NCI-H82 treated with DMSO at 0.1 percent for 48 hours (cell line): ENCODE data around the gene C6orf89.

Experiments used
- DNase-seq: peaks from one replicate; lab custom pipeline; 2025; ENCODE audit not compliant: unreplicated experiment; lab: John Stamatoyannopoulos, UW

Gene C6orf89, protein sequence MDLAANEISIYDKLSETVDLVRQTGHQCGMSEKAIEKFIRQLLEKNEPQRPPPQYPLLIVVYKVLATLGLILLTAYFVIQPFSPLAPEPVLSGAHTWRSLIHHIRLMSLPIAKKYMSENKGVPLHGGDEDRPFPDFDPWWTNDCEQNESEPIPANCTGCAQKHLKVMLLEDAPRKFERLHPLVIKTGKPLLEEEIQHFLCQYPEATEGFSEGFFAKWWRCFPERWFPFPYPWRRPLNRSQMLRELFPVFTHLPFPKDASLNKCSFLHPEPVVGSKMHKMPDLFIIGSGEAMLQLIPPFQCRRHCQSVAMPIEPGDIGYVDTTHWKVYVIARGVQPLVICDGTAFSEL

DNA sequence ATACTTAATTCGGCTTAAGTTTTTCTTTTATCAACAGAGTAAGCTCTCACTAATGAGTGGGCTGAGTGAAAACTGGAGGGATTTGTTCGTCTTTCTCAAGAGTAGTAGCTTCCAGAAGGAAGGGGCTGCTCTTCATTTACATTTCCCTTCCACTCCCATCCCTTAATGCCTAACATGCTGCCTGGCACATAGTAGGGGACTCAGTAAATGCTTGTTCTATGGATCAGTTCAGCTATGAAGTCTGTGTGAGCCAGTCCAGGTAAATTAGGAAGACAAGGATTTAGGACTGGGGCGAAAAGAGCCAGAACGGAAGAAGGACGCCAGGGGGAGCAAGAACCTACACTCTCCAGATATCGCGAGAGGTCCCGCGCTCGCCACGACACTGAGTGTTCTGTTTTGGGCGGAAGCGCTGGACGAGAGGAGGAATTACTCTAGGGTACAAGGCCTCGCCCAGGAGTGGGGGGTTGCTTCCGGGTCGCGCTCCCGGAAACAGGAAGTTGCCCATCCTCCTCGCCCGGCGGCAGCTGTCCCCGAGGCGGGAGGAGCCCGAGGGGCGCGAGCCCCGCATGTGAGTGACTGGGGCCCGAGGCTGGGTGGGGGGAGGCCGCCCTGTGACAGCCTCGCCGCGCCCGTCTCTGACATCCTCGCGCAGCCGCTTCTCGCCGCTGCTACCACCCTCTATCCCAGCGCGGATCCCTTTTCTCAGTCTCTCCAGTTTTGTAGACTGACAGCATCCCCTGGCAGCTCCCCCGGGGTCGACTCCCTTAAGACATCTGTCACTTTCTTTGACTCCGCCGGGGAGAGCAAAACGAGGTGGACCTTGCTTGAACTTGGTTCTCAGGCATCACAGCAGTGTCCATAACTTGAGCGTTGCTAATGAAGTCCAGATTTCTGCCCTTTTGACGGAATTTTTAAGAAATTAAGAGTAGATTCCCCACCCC is at the start of gene C6orf89:
TSS of gene C6orf89 (plus strand) at position 492 of the 941 bp plus-strand sequence. CDS start 13,493 bp downstream, outside the sequence.
- peak; percentile 99 for DNase-seq

DNA sequence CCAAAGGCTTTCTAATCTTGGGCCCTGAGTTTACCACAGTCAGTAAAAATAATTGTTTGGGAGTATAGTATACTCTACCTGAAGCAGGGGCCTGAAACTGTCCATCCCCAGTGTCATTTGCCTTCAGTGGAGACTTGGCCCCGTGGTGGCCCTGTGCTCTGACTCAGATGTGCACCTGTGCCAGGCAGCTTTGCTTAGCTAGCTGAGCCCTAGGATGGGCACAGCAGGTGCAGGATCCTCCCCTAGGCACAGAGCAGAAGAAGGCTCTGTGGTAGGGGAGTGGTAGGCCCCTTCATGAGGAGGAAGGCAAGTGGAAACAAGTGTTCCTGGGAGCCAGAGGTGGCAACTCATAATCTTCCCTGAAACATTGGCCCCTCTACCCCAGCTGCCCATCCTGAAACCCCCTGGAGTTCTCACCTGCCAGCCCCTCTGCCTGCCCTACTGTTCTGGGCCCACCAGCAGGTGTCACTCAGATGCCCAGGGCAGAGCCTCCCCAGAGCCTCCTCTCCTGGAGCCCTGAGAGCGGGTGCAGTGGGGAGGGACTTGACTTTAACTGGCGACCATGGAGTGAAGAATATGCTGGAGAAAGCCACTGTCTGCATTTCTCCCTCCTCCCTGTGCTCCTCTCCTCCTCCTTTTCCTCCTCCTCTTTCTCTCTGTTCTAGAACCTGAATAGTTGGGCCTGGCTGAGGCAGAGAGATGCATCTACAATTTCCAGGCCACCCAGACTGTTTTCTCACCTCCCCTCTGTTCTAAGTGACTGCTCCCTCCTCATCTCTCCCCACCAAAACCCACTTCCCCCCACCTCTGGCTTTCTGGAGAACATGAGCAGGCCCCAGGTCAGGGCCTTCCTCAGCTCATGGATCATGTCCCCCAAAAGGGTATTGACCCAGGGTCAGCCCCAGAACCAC is 49.4 kb upstream of the C6orf89 start:
- no peak for DNase-seq

DNA sequence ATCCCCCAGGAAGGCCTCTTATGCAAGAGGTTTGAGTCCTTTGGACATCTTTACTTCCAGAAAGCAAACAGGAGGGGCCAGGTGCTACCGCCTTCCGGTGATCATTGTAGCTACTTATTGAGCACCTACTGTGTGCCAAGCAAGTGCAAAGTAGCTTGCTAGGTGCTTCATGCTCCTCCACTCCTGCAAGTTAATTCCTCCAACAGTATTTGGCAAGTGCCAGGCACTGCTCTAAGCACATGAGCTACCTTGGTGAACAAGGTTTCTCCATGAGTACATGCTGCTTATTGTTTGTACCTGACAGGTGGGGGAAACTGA is 48.8 kb upstream of the C6orf89 start:
- DNase-seq = no peak

DNA sequence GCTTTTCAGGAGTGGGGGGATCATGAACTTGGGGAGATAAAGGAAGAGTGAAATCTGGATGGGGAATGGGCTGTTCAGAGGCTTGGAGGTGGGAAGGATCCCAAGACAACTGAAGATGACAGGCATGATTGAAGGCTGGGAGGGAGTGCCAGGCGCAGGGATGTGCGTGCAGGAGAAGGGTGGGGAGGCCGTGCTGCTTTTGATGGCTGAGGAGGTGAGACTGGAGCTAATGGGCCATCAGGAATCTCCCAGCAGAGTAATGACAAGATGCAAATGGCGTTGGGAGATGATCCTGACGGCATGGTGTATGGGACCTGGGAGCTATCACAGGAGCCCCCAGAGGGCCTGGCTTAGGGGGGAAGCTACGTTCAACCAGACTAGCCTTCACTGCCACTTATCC is 48.1 kb upstream of the C6orf89 start:
- no peak for DNase-seq

DNA sequence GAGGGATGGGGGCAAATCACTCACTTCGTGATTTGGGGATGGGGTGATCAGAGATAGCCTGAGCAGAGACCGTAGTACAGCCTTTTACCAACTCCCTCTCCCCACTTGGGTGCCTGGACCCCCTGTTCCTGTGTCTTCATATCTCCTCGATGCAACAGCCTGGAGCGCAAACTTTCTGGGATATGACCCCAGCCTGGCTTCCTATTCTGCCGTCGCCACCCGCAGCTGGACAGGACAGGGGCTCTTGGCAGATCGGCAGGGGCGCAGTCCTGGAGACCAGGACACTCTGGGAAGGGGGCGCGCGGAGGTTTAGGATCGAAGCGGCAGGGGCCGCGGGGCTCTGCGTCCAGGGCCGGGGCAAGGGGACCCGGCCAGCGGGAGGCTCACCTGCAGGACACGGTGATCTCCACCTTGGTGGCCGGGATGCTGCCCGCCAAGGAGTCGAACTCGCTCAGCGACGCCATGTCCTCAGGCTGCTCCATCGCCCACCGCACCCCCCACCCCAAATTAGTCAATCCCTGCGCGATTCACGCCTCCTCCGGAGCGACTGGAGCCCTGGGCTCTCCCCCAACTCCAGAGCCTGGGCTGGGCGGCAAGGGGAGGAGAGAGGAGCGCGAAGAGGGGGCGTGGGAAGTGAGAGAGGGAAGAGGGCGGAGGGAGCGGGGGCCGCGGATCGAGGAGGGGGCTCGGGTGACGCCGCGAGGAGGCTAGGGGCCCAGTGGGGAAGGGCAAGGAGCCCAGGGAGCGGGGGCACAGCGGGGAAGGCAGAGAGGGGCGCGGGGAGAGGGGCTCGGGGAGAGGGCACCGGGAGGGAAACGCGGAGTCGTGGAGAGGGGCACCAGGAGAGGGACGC is 46.6 kb upstream of the C6orf89 start, which contains the start of gene CPNE5:
TSS of gene CPNE5 (minus strand) at position 549 of the 853 bp plus-strand sequence. CDS start at position 482, 67 bp downstream.
- DNase-seq = no peak

DNA sequence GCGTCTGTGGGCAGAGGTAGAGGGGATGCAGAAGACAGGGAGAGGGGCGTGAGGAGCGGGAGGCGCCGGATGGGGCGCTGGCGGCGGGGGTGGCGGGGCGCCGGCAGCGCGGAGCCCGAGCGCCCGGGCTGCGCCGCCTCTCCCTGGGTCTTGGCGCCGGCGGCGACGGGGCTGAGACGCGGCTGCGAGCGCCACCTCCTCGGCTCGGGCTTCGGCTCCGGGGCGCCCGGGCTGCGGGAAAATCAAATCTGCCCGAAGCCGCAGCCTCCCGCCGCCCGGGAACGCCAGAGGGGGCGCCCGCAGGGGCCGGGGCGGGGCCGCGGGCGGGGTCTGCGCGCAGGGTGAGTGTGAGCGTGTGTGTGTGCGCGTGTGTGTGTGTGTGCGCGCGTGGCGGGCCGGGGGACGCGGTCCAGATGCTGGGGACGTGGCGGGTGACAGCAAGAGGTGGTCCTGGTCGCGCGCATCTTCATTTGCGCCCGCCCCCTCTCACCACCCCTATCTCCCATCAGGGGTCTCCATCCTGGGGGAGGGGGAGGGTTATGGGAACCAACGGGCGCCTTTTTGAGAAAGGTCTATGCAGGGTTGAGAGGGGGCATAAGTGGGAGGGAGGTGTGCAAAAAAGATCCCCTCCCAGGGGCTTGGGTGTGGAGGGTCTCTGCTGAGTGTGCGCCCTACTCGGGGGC is 45.9 kb upstream of the C6orf89 start:
- peak; percentile 11 for DNase-seq

DNA sequence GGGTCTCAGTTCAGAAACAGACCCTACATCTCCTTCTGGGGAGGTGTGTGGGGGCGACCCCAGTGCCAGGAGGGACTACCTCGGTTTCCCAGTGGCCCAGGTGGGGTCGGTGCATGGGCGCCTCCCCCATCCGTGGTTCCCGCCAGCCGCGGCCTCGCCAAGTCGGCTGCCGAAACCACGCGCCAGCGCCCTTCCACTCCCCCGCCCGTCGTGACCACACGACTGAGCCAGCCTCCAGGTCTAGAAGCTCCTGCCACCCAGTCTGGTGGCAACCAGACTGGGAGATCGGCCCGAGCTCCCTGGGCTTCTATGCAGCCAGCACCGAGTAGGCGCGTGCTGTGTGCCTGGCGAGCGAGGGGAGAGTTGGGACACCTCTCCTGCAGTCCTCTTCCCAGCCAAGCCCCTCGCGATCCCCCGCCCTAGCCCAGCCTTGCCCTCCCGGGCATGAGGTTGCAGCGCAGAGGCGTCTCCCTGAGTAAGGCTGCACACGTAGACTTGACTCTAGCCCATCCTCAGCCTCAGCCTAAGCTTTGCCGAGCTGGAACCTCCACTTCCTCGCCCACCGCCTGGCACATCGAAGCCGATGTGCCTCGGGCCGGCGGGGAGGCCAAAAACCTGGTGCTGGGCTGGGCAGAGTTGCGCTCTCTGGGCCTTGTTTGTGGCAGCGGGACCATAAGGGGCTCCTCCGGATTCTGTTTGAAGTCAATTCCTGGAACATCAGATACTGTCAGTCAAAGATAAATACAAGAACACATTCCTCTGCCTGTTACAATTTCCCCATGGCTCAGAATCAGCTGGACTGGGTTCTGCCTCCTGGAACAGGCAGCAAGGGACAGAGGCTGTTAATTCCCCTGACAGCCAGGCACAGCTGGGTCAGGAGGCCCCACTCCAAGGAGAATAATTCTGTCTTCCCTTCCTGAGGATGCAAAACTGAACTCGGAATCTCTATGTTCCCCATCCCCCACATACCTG is 45.0 kb upstream of the C6orf89 start:
- DNase-seq = no peak

DNA sequence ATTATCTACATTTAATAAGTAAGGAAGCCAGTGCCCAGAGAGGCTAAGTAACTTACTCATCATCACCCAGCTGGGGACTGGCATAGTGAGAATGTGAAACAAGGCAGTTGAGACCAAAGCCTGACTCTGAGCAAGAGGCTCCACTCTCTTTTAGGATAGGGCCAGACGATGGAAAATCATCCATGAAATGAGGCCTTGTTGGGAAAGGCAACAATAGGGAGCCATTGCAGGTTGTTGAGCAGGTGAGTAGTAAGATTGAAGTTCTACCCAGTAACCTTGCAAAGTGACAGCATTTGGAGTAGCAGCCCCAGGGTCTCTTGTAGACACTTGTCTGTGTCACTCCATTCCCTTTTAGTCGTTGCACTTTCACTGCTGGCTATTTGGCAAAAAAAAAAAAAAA is 44.0 kb upstream of the C6orf89 start:
- DNase-seq = no peak

DNA sequence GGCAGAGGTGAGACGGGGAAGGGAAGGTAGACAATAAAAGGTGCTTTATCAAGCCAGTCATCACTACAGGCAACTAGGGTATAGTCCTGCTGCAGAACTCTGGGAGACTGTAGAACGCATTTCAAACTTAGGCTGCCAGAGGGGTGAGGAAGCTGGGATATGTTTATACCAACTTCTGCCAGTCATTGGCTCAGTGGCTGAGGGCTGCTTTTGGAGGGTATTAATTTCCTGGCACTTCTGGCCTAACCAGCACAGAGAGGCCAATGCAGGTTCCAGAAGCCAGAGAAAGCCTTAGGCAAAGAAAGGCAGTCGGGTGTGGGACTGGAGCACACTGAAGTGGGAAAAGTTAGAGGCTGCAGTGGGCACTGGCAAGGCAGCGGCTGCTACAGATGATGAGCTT is 42.6 kb upstream of the C6orf89 start:
- DNase-seq = no peak

DNA sequence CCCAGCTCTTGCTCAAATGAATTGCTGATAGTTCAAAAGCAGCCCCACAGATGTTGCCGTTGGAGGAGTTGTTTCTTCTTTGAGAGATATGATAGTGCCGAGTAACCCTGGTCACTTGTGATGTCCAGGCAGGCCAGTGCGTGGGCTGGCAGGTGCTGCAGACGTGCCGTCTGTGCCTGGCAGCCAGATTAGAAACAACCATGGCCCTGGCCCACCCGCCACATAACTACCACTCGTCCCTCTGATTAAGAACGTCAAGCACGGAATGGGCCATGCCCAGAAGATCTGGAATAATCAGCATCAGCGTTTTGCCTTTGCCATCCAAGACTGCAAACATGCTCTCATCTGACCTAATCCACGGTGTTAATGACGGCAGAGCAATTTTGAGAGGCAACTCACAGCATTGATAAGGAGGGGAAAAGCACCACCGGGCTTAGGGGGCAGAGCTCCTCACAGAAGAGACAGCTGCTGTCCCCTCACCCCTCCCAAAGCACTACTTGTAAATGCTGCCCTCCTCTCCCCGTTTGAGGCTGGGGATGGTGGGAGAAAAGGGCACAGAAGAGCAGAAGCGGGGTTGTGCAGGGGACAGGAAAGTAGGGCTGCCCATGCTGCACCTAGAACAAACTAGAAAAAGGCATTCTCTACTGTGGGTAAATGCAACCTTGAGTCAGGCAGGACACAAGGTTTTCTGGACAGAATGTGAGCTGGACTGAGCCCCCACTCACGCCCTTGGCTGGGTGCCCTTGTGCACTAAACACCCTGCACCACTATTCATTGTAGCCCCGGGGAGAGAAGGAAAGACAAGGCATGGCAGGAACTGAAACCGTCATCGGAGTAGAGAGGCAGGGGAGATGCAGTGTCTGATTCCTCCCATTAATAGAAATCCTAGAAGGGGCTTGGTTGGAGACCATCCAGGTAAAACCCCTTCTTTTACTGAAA is 41.3 kb upstream of the C6orf89 start:
- peak; percentile 24 for DNase-seq

DNA sequence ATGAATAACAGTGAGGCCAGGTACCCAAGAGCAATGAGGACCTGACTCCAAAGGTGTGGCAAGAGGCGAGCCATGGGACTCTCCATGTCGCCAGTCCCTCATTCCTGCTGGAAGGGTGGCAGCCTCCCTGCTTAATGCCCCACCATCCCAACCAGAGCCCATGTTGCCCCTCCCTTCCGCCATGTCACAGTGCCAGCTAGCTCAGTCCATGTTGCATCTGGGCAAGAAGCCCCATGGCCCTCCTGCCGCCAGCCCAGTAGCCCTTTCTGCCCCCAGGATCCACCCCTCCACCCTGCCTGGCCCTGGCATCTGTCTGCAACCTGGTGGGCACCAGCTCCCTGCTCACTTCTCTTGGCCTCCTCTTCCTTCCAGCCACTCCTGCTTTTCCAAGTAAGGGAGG is 40.5 kb upstream of the C6orf89 start:
- DNase-seq = no peak

DNA sequence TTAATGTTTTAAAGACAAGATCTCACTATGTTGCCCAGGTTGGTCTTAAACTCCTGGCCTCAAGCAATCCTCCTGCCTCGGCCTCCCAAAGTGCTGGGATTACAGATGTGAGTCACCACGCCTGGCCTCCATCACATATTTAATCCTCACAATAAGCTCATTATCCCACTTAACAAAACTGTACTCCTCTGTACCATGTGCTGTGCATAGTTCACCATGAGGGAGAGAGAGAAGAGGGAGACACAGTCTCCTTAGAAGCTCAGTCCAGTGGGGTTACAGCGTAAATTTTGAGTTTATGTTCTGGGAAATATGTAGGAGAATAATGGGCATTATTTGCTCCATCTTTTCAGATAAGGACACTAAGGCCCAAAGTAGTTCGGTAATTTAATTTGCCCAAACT is 38.6 kb upstream of the C6orf89 start:
- peak; percentile 83 for DNase-seq

DNA sequence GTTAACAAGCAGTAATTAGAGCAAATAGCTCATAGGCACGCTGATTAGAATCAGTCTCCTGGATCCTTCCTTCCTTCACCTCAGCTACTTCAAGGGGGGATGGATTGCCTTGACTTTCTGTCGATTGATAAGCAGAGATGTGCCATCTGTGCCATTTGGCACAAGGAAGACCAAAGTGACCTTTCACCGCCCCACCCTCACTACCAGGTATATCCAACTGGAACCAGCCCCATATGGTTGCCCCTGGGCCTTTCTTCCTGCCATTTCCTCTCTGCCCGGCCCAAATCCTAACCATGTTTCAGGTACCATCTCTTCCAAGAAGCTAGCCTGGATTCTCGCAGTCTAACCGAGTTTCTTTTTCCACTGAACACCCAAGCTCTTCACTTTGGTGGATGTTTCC is 37.8 kb upstream of the C6orf89 start:
- DNase-seq = no peak

DNA sequence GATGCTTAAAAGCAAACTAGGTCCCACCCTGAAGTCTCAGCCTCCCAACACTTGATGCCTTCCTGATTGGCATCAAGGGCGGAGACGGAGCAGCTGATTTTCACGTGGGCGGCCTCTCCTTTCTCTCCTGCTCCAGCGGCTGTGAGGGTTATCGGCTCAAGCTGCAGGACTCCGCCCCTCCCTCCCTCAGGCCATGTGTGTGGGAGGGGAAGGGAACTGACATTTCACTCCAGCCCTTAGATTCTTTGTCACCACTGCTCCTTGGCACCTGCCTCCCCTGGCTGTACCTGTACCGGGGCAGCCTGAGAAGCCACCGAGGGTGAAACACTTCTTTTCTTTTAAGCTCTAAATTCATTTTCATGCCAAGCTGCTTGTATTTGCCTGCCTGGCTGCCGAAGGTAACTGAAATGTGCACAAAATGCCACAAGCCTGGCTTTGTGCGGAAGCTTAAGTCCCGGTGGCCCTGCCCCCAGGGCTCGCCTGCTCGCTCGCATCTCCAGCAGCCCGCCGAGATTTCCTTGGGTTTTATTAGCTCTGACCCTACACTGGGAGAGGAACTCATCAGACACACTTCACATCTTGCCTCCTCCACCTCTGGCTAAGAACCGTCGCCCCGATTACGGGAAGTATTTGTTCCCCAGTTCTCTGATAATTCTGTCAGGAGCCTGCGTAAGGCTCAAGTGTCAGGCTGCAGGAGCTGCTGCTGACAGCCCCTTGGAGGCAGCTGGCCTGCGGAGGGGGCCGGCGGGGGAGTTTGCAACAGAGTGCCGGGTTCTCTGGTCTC is 36.9 kb upstream of the C6orf89 start:
- peak; percentile 83 for DNase-seq

DNA sequence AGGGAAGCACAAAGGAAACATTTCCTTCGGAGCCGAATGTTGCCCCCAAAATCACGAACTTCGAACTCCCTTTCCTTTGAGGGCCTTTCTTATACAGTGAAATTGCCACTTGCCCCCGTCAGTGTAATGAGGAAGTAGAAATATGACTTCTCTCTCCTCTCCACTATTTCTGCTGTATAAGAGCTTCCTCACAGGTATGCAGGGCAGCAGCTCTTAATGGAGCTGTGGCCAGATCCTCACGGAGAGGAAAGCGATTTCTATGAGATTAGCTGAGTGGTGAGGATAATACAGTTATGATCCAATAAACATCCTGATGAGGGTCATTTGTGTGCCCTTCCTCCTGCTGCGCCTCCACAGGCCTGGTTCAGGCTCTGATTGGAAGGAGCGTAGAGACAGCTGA is 35.7 kb upstream of the C6orf89 start:
- DNase-seq = peak; percentile 72

DNA sequence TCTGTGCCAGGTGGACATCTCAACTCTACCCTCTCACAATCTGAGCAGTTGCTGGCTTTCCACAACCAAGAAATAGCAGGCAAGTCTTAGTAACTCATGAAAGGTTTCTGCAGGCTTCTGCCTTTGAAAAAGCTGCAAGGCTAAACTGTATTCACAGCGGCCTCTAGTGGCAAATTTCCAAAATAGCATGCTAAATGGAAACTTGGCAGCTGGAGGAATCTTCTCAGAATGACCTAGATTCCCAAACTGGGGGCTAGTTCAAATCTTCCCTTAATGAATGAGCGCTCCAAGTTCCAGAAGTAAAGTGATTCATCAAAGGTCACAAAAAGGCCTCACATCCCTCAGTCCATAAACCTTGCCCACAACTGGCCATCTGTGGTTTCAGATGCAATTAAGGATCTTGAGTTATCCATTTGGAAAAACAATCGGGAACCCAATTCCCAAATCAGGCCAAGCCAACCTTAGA is 34.6 kb upstream of the C6orf89 start:
- peak; percentile 53 for DNase-seq
